Measurements from ENCODE around the gene EIF2B5. TPM values are rescaled to one million over a fixed set of nuclear protein-coding genes. Genes with fewer than 3 reads are reported as not detected.
A peak's percentile ranks its signal among the peaks of the same experiment; 100 is the strongest.

Gene EIF2B5
- total RNA-seq, result 10 to 100 TPM; 45.1 to 49.7 (median 48.1) TPM

GRCh38 chr3:184135149-184135910 lies at the start of gene EIF2B5:
Gene EIF2B5 (plus strand): TSS chr3:184135358. CDS start chr3:184135386, 28 bp downstream.
- peak; percentile 94 for DNase-seq
- peak in 4 of 5 experiments; percentile 9 to 35 (median 24) for TF ChIP-seq CTCF (IDR thresholded peaks at IDR 0.05)
- peak; percentile 87 to 92 (median 89) for TF ChIP-seq POLR2AphosphoS5 (IDR thresholded peaks at IDR 0.05)
- TF ChIP-seq EP300 (IDR thresholded peaks at IDR 0.05; ENCODE audit: low read depth), result no peak
- peak; percentile 77 for TF ChIP-seq POLR2A (IDR thresholded peaks at IDR 0.05)
- Histone ChIP-seq H3K27me3 (no peaks in the 10 kb centered on the region), H3K27ac (peak within 1 kb of the TSS; percentile 79 to 95 (median 89)), H3K4me3 (peak within 1 kb of the TSS; percentile 53 to 90 (median 76)), H3K36me3 (peaks cover 0 to 6% (median 2%) of the 10 kb centered on the region in 4 donors), H3K9me3 (no peaks in the 10 kb centered on the region), H3K4me1 (peaks cover 0 to 20% (median 17%) of the 10 kb centered on the region in 4 donors)
- intact Hi-C loops (cut with DNase I; ENCODE audit: low total_unique reads) (loop anchor here (10.0 kb wide), 1 partner anchor 49 kb away; the partner anchor contains the start of gene ABCF3), in situ Hi-C loops (cut with MboI; ENCODE audit: low pct_ligation_motif_present in 1 of 4, low pct_unique_long_range_greater_than_20kb in 1 of 4, low sequenced_read_pairs in 3 of 4) (loop anchor here in 2 of 4 donors (25.0 kb wide), 2 partner anchors 102 to 248 kb away; partner anchors contain the start of genes ALG3 (in 1 of the 2), EEF1AKMT4 (in 1 of the 2), PARL (in 1 of the 2) and VWA5B2 (in 1 of the 2))
- WGBS, 2 donors (ENCODE audit: low coverage in 1 of 2), result 0 to 1% methylated on average over 17 to 53 of the region's 56 CpGs

- DNase-seq, result no peak
- in situ Hi-C loops (cut with MboI; ENCODE audit: low pct_ligation_motif_present in 1 of 4, low pct_unique_long_range_greater_than_20kb in 1 of 4, low sequenced_read_pairs in 3 of 4), result no loop called here
- 66% methylated on average over 3 of the region's 3 CpGs; no CpG with 5 or more reads in 1 of the 2 donors for WGBS, 2 donors (ENCODE audit: low coverage in 1 of 2)
Observed at GRCh38 chr3:184085389-184085852, 49.7 kb upstream of the EIF2B5 start.

GRCh38 chr3:184092199-184092598 lies 43.0 kb upstream of the EIF2B5 start:
- Histone ChIP-seq H3K36me3 (no peaks in the 10 kb centered on the region), H3K27ac (no peak overlapping the region), H3K9me3 (peaks cover 8 to 24% of the 10 kb centered on the region in 2 donors), H3K4me1 (no peaks in the 10 kb centered on the region), H3K27me3 (no peaks in the 10 kb centered on the region), H3K4me3 (no peak overlapping the region)
- no peak for TF ChIP-seq CTCF (IDR thresholded peaks at IDR 0.05)
- TF ChIP-seq EP300 (IDR thresholded peaks at IDR 0.05; ENCODE audit: low read depth), result no peak
- no peak for TF ChIP-seq POLR2AphosphoS5 (IDR thresholded peaks at IDR 0.05)
- no peak for TF ChIP-seq POLR2A (IDR thresholded peaks at IDR 0.05)
- in situ Hi-C loops (cut with MboI; ENCODE audit: low pct_ligation_motif_present in 1 of 4, low pct_unique_long_range_greater_than_20kb in 1 of 4, low sequenced_read_pairs in 3 of 4) (no loop called here), intact Hi-C loops (cut with DNase I; ENCODE audit: low total_unique reads) (no loop called here)
- no peak for DNase-seq
- WGBS, 2 donors (ENCODE audit: low coverage in 1 of 2), result 94 to 97% methylated on average over 3 of the region's 3 CpGs

More at GRCh38 chr3:184085389-184085852, 49.7 kb upstream of the EIF2B5 start:
- H3K4me1 ChIP-seq, result no peaks in the 10 kb centered on the region
- H3K27ac ChIP-seq, result no peak overlapping the region
- H3K9me3 ChIP-seq, result no peaks in the 10 kb centered on the region
- no peaks in the 10 kb centered on the region for H3K27me3 ChIP-seq
- H3K36me3 ChIP-seq, result no peaks in the 10 kb centered on the region
- TF ChIP-seq EP300 (IDR thresholded peaks at IDR 0.05; ENCODE audit: low read depth) (no peak), POLR2AphosphoS5 (IDR thresholded peaks at IDR 0.05) (no peak), POLR2A (IDR thresholded peaks at IDR 0.05) (no peak), CTCF (IDR thresholded peaks at IDR 0.05) (no peak)
- no peak overlapping the region for H3K4me3 ChIP-seq
- intact Hi-C loops (cut with DNase I; ENCODE audit: low total_unique reads), result no loop called here

- TF ChIP-seq POLR2A (IDR thresholded peaks at IDR 0.05) (no peak), POLR2AphosphoS5 (IDR thresholded peaks at IDR 0.05) (no peak), CTCF (IDR thresholded peaks at IDR 0.05) (no peak), EP300 (IDR thresholded peaks at IDR 0.05; ENCODE audit: low read depth) (no peak)
- no peaks in the 10 kb centered on the region for H3K36me3 ChIP-seq
- no peak within 1 kb of the TSS for H3K4me3 ChIP-seq
- in situ Hi-C loops (cut with MboI; ENCODE audit: low pct_ligation_motif_present in 1 of 4, low pct_unique_long_range_greater_than_20kb in 1 of 4, low sequenced_read_pairs in 3 of 4), result no loop called here
- no peak for DNase-seq
- peaks cover 0 to 3% (median 0%) of the 10 kb centered on the region in 4 donors for H3K4me1 ChIP-seq
- no peaks in the 10 kb centered on the region for H3K27me3 ChIP-seq
- intact Hi-C loops (cut with DNase I; ENCODE audit: low total_unique reads), result no loop called here
- WGBS, 2 donors (ENCODE audit: low coverage in 1 of 2), result 76 to 89% methylated on average over 6 to 7 of the region's 7 CpGs
- H3K9me3 ChIP-seq, result peaks cover 7 to 14% of the 10 kb centered on the region in 2 donors
- H3K27ac ChIP-seq, result no peak within 1 kb of the TSS
Observed at GRCh38 chr3:184096811-184097383, 38.3 kb upstream of the EIF2B5 start, which contains the start of gene HTR3E. Gene HTR3E (plus strand): TSS chr3:184097064. CDS start chr3:184097530, 466 bp downstream.

All from transverse colon (tissue), 4 donors.